Measurements from ENCODE around the gene FAM227A.

- TF ChIP-seq CTCF (IDR thresholded peaks at IDR 0.05) = no peak
- no peak for TF ChIP-seq POLR2A (IDR thresholded peaks at IDR 0.05)
These were observed 3.3 kb downstream of the FAM227A start for GRCh38 chr22:38652859-38653258.

Measured in body of pancreas (tissue), 4 donors.